Measurements from ENCODE around the gene CNTD1. TPM values are rescaled to one million over a fixed set of nuclear protein-coding genes. Genes with fewer than 3 reads are reported as not detected.
"Not testable (repeated sequence)": the region's sequence is repeated elsewhere in the genome, so short reads cannot be mapped to it uniquely, and the experiment has no call there.

The CNTD1 gene
- total RNA-seq, 1 experiment from 2014 or later: not detected

DNA sequence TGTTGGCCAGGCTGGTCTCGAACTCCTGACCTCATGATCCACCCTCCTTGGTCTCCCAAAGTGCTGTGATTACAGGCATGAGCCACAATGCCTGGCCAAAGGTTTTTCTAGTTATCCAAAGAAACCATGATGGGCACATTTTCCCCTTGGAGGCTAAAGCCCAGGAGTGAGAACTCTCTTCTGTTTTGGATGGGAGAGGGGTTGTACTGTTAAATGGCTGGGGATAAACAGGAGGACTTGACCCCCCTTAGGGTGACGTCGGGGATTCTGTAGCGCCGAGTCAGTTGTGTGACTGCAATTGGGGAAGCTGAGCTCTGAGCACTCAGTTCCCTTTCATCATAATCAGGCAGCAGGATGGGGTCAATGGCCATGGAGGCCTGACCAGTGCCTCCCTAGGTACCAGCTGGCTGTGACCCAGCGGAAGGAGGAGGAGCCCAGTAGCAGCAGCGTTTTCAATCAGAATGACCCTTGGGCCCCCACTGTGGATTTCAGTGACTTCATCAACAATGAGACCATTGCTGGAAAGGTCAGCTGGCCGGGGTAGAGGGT is 56.5 kb downstream of the CNTD1 start:
- H4K20me1 ChIP-seq (ENCODE audit: insufficient read depth): no peaks in the 10 kb centered on the region
- H3F3A ChIP-seq (ENCODE audit: insufficient read depth, low read depth): no peaks in the 10 kb centered on the region
- POLR2A ChIA-PET (ENCODE audit: unreplicated experiment): no interaction called here
- no peaks in the 10 kb centered on the region for H3K9me3 ChIP-seq (ENCODE audit: insufficient read depth, low read depth)
- TF ChIP-seq EZH2 (IDR thresholded peaks at IDR 0.05; ENCODE audit: low read depth): no peak
- TF ChIP-seq, protein P1, sequence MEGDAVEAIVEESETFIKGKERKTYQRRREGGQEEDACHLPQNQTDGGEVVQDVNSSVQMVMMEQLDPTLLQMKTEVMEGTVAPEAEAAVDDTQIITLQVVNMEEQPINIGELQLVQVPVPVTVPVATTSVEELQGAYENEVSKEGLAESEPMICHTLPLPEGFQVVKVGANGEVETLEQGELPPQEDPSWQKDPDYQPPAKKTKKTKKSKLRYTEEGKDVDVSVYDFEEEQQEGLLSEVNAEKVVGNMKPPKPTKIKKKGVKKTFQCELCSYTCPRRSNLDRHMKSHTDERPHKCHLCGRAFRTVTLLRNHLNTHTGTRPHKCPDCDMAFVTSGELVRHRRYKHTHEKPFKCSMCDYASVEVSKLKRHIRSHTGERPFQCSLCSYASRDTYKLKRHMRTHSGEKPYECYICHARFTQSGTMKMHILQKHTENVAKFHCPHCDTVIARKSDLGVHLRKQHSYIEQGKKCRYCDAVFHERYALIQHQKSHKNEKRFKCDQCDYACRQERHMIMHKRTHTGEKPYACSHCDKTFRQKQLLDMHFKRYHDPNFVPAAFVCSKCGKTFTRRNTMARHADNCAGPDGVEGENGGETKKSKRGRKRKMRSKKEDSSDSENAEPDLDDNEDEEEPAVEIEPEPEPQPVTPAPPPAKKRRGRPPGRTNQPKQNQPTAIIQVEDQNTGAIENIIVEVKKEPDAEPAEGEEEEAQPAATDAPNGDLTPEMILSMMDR (conservative IDR thresholded peaks at IDR 0.05): no peak
- no peaks in the 10 kb centered on the region for H3K27me3 ChIP-seq (ENCODE audit: insufficient read depth, low read depth)
- no TSS peak for BruUV-seq (replicated peaks)
- intact Hi-C loops (cut with micrococcal nuclease; ENCODE audit: unreplicated experiment): no loop called here
- CTCF ChIA-PET: no interaction called here
- H3K9me2 ChIP-seq (ENCODE audit: insufficient read depth): no peaks in the 10 kb centered on the region
- H3K27ac ChIP-seq: no peak overlapping the region
- no peak overlapping the region for H2AFZ ChIP-seq
- H3K4me2 ChIP-seq: no peak overlapping the region
- H3K79me2 ChIP-seq (ENCODE audit: low read depth): no peaks in the 10 kb centered on the region
- DNase-seq: no peak
- H3K4me3 ChIP-seq: no peak overlapping the region
- no peaks in the 10 kb centered on the region for H3K36me3 ChIP-seq (ENCODE audit: low read depth)
- H3K4me1 ChIP-seq (replicated peaks; ENCODE audit: insufficient read depth): no peaks in the 10 kb centered on the region

DNA sequence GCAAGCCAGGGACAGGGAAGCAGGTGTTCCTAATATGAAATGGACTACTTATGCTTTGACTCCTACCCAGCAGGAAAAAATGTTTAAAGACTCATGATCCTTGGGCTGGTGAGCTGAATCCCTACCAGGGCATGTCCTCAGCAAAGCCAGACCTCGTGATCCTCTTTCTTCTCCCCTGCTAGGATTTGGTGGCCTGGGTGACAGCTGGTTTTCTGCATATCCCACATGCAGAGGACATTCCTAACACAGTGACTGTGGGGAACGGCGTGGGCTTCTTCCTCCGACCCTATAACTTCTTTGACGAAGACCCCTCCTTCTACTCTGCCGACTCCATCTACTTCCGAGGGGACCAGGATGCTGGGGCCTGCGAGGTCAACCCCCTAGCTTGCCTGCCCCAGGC is 57.4 kb downstream of the CNTD1 start:
- DNase-seq; intact Hi-C loops (cut with micrococcal nuclease; ENCODE audit: unreplicated experiment); BruUV-seq (replicated peaks); H3K4me2 ChIP-seq; H3K79me2 ChIP-seq (ENCODE audit: low read depth); H3K9me2 ChIP-seq (ENCODE audit: insufficient read depth); H4K20me1 ChIP-seq (ENCODE audit: insufficient read depth); H3K4me3 ChIP-seq; H3K27ac ChIP-seq; H3K27me3 ChIP-seq (ENCODE audit: insufficient read depth, low read depth); H3K9me3 ChIP-seq (ENCODE audit: insufficient read depth, low read depth); POLR2A ChIA-PET (ENCODE audit: unreplicated experiment); H3F3A ChIP-seq (ENCODE audit: insufficient read depth, low read depth); H3K4me1 ChIP-seq (replicated peaks; ENCODE audit: insufficient read depth); H2AFZ ChIP-seq; CTCF ChIA-PET; H3K36me3 ChIP-seq (ENCODE audit: low read depth): not testable (repeated sequence)

DNA sequence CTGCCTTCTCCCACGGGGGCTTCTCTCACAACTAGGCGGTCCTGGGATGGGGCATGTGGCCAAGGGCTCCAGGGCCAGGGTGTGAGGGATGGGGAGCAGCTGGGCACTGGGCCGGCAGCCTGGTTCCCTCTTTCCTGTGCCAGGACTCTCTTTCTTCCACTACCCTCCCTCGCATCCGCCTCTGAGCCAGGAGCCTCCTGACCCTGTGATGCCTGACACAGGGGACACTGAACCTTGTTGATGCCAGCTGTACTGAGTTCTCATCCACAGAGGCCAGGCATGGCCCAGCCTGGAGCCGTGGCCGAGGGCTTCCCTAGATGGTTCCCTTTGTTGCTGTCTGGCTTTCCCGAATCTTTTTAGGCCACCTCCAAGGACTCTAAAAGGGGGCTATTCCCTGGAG is 57.9 kb downstream of the CNTD1 start:
- H4K20me1 ChIP-seq (ENCODE audit: insufficient read depth); H3K9me2 ChIP-seq (ENCODE audit: insufficient read depth); H3K4me1 ChIP-seq (replicated peaks; ENCODE audit: insufficient read depth); BruUV-seq (replicated peaks); H3K9me3 ChIP-seq (ENCODE audit: insufficient read depth, low read depth); DNase-seq; H3K36me3 ChIP-seq (ENCODE audit: low read depth); intact Hi-C loops (cut with micrococcal nuclease; ENCODE audit: unreplicated experiment); POLR2A ChIA-PET (ENCODE audit: unreplicated experiment); H3K27ac ChIP-seq; H3K79me2 ChIP-seq (ENCODE audit: low read depth); H2AFZ ChIP-seq; H3K4me3 ChIP-seq; H3F3A ChIP-seq (ENCODE audit: insufficient read depth, low read depth); H3K4me2 ChIP-seq; H3K27me3 ChIP-seq (ENCODE audit: insufficient read depth, low read depth); CTCF ChIA-PET: not testable (repeated sequence)

DNA sequence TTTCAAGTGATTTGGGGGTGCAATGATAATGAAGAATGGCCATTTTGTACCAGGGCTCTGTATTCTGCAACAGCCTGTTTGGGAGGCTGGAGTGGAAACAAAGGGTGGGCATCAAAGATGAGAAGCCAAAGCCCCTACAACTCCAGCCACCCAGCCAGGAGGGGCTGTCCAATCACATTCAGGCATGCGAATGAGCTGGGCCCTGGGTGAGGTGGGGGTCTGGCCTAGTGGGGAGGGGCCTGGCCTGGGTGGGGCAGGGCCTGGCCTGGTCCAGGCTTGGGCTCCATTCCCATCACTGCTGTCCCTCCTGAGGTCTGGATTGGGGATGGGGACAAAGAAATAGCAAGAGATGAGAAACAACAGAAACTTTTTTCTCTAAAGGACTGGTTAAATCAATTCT is 58.7 kb downstream of the CNTD1 start:
- H3F3A ChIP-seq (ENCODE audit: insufficient read depth, low read depth): no peaks in the 10 kb centered on the region
- H3K9me3 ChIP-seq (ENCODE audit: insufficient read depth, low read depth): no peaks in the 10 kb centered on the region
- H4K20me1 ChIP-seq (ENCODE audit: insufficient read depth): no peaks in the 10 kb centered on the region
- no peaks in the 10 kb centered on the region for H3K79me2 ChIP-seq (ENCODE audit: low read depth)
- H3K4me1 ChIP-seq (replicated peaks; ENCODE audit: insufficient read depth): no peaks in the 10 kb centered on the region
- intact Hi-C loops (cut with micrococcal nuclease; ENCODE audit: unreplicated experiment): no loop called here
- TF ChIP-seq, protein P1 (conservative IDR thresholded peaks at IDR 0.05): no peak
- TF ChIP-seq EZH2 (IDR thresholded peaks at IDR 0.05; ENCODE audit: low read depth): no peak
- BruUV-seq (replicated peaks): no TSS peak
- no peaks in the 10 kb centered on the region for H3K9me2 ChIP-seq (ENCODE audit: insufficient read depth)
- ChIA-PET POLR2A (ENCODE audit: unreplicated experiment) (no interaction called here), CTCF (no interaction called here)
- H3K4me2 ChIP-seq: no peak overlapping the region
- no peak for DNase-seq
- H2AFZ ChIP-seq: no peak overlapping the region
- H3K36me3 ChIP-seq (ENCODE audit: low read depth): no peaks in the 10 kb centered on the region
- H3K27ac ChIP-seq: no peak overlapping the region
- H3K27me3 ChIP-seq (ENCODE audit: insufficient read depth, low read depth): no peaks in the 10 kb centered on the region
- H3K4me3 ChIP-seq: no peak overlapping the region

Small RNAs within 50 kb of the gene (microRNA-seq; reads per million reads assigned to microRNA genes)
- gene MIR6781 (ENCODE audit: borderline number of aligned reads, borderline replicate concordance): 2.0 reads per million

Other genes with a start within 250 kb of the CNTD1 start
- gene HSD17B1, start 245.9 kb upstream of the CNTD1 start, total RNA-seq (2021): 0.90 and 1.3 TPM in 2 replicates
- 133 and 152 TPM in 2 replicates for gene COASY, start 236.7 kb upstream of the CNTD1 start, total RNA-seq (2021)
- gene MLX, start 231.8 kb upstream of the CNTD1 start, total RNA-seq (2021): 20.0 and 26.0 TPM in 2 replicates
- 10.2 and 13.4 TPM in 2 replicates for gene PSMC3IP, start 221.1 kb upstream of the CNTD1 start, total RNA-seq (2021)
- 57.0 and 61.7 TPM in 2 replicates for gene RETREG3, start 189.5 kb upstream of the CNTD1 start, total RNA-seq (2021)
- 79.1 and 85.6 TPM in 2 replicates for gene TUBG1, start 189.2 kb upstream of the CNTD1 start, total RNA-seq (2021)
- gene TUBG2, start 139.6 kb upstream of the CNTD1 start, total RNA-seq (2021): 25.5 and 28.3 TPM in 2 replicates
- 22.5 and 32.2 TPM in 2 replicates for gene PLEKHH3, start 121.9 kb upstream of the CNTD1 start, total RNA-seq (2021)
- 0.25 TPM in 1 of 2 replicates, not detected in the other for gene CCR10, start 117.0 kb upstream of the CNTD1 start, total RNA-seq (2021)
- 1.4 and 1.8 TPM in 2 replicates for gene CNTNAP1, start 116.3 kb upstream of the CNTD1 start, total RNA-seq (2021)
- 22.8 and 24.8 TPM in 2 replicates for gene EZH1, start 53.8 kb upstream of the CNTD1 start, total RNA-seq (2021)
- 1.1 TPM in 1 of 2 replicates, not detected in the other for gene RAMP2, start 37.6 kb upstream of the CNTD1 start, total RNA-seq (2021)
- 38.7 and 48.4 TPM in 2 replicates for gene VPS25, start 25.4 kb upstream of the CNTD1 start, total RNA-seq (2021)
- gene WNK4, start 18.3 kb upstream of the CNTD1 start, total RNA-seq (2021): 8.3 and 11.9 TPM in 2 replicates
- gene COA3, start 157 bp upstream of the CNTD1 start, total RNA-seq (2021): 49.3 and 49.9 TPM in 2 replicates
- 58.9 and 66.0 TPM in 2 replicates for gene BECN1, start 25.4 kb downstream of the CNTD1 start, total RNA-seq (2021)
- gene PSME3, start 34.5 kb downstream of the CNTD1 start, total RNA-seq (2021): 115 and 122 TPM in 2 replicates
- 3.7 TPM in 2 replicates for gene AOC2, start 45.7 kb downstream of the CNTD1 start, total RNA-seq (2021)
- 0.98 and 2.8 TPM in 2 replicates for gene AOC3, start 52.3 kb downstream of the CNTD1 start, total RNA-seq (2021)
- gene G6PC1, start 101.9 kb downstream of the CNTD1 start, total RNA-seq (2021): not detected in 2 replicates
- 32.6 and 35.4 TPM in 2 replicates for gene AARSD1, start 165.6 kb downstream of the CNTD1 start, total RNA-seq (2021)
- gene PTGES3L, start 181.2 kb downstream of the CNTD1 start, total RNA-seq (2021): 0.70 and 1.3 TPM in 2 replicates
- 12.7 and 13.8 TPM in 2 replicates for gene RUNDC1, start 181.7 kb downstream of the CNTD1 start, total RNA-seq (2021)
- 593 and 950 TPM in 2 replicates for gene RPL27, start 199.6 kb downstream of the CNTD1 start, total RNA-seq (2021)
- gene IFI35, start 207.9 kb downstream of the CNTD1 start, total RNA-seq (2021): 19.7 and 22.1 TPM in 2 replicates
- gene VAT1, start 223.5 kb downstream of the CNTD1 start, total RNA-seq (2021): 212 and 220 TPM in 2 replicates
- 0.26 and 0.43 TPM in 2 replicates for gene RND2, start 226.4 kb downstream of the CNTD1 start, total RNA-seq (2021)

All from PC-9 (cell line).